KOPT-K1 (cell line): ENCODE measurements around the gene ZNF423.

Experiments used
- H3K27ac ChIP-seq: fragments of 200-600 bp; sonication (generic); 2 replicates; pipeline ENCODE4 v1.5.1; 2016; ENCODE audit warnings: antibody characterized with exemption, mild to moderate bottlenecking, low read depth, low read length; ENCODE audit not compliant: poor library complexity, severe bottlenecking
- H3K36me3 ChIP-seq: fragments of 200-600 bp; sonication (generic); 2 replicates; pipeline ENCODE4 v1.5.1; 2017; ENCODE audit warnings: antibody characterized with exemption, mild to moderate bottlenecking, low read length, moderate library complexity; ENCODE audit not compliant: insufficient read depth
- H3K9me3 ChIP-seq: fragments of 200-600 bp; sonication (generic); 2 replicates; pipeline ENCODE4 v1.5.1; 2017; ENCODE audit warnings: antibody characterized with exemption, low read length, mild to moderate bottlenecking; ENCODE audit not compliant: insufficient read depth, poor library complexity, severe bottlenecking

The ZNF423 gene

DNA sequence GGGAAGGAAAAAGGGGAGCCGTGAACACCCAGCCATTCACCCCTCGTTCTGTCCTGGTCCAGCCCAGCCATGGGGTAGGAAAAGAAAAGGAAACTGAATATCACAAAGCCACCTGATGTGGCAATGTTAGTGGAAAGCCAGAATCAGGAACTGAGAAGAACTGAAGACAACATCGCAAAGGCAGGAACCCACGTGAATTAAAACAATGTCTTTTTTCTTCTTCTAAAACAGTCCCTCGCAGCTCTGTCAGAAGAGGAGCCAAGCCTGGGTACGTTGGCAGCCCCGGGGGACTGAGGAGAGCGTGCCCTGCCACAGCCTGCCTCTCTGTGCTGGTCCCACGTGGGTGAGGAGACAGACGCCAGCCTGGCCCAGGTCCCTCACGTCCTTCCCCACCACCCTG, 55.0 kb downstream of the ZNF423 start:
- Histone ChIP-seq H3K9me3 (no peaks in the 10 kb centered on the region), H3K27ac (no peak overlapping the region), H3K36me3 (no peaks in the 10 kb centered on the region)

DNA sequence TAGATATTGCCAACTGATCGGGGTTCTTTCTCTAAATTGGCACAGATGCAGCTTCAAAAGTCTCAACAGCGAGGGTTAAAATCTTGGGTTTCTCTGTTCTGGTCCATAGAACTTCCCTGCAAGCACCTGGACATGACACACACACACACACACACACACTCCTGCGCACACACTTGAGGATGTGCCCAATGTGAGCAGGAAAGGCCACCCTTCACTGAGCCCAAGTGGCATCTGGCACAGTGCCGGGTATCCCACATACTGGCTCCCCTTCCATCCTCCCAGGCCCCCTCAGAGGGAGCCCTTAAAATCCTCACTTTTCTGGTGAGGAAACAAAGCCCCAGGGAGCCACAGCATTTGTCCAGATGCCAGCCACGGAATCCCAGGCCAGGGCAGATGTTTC, 55.5 kb downstream of the ZNF423 start:
- Histone ChIP-seq H3K36me3 (no peaks in the 10 kb centered on the region), H3K27ac (no peak overlapping the region), H3K9me3 (no peaks in the 10 kb centered on the region)

GRCh38 chr16:49799172-49799571, 56.7 kb downstream of the ZNF423 start:
- H3K9me3 ChIP-seq = no peaks in the 10 kb centered on the region
- no peak overlapping the region for H3K27ac ChIP-seq
- no peaks in the 10 kb centered on the region for H3K36me3 ChIP-seq

DNA sequence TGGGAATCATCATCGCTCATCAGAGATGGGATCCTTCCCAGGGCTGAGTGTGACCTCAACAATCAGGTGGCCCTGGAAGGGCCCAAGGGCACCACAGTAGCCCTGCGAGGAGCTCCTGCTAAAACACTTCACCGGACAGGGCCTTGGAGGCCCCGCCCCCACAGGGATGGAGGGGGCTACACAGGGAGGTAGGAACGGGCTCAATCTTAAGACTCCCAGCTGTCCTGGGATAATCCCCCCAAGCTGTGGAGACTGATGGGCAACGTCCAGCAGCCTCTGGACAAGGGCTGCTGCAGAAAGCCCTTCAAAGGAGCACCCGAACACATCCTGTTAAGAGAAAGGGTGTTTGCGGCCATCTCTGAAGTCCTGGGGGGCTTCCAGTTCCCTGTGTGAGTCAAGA, 60.4 kb downstream of the ZNF423 start:
- Histone ChIP-seq H3K36me3 (no peaks in the 10 kb centered on the region), H3K9me3 (no peaks in the 10 kb centered on the region), H3K27ac (no peak overlapping the region)

DNA sequence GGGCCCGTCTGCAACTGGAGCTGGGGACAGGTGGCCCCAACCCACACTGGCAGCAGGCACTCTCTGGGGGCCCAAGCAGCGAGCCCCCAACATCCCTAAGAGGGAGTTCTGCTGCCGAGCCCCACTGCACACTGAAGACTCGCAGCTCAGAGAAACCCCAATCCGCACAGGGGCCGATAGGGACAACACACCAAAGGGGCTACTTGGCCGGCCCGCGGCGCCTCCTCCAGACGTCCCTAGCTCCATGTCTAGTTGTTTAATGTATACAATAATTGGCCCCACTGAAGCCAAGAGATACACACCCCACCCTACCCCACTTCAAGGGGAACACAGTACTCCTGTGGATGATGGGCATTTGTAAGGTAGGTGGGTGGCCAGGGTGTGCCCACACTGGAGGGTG, 62.7 kb downstream of the ZNF423 start:
- no peak overlapping the region for H3K27ac ChIP-seq
- H3K9me3 ChIP-seq = no peaks in the 10 kb centered on the region
- no peaks in the 10 kb centered on the region for H3K36me3 ChIP-seq

GRCh38 chr16:49789616-49790015, 66.3 kb downstream of the ZNF423 start:
- Histone ChIP-seq H3K9me3 (no peaks in the 10 kb centered on the region), H3K27ac (no peak overlapping the region), H3K36me3 (no peaks in the 10 kb centered on the region)

GRCh38 chr16:49788986-49789385, 66.9 kb downstream of the ZNF423 start:
- no peak overlapping the region for H3K27ac ChIP-seq
- H3K9me3 ChIP-seq = no peaks in the 10 kb centered on the region
- no peaks in the 10 kb centered on the region for H3K36me3 ChIP-seq

- no peaks in the 10 kb centered on the region for H3K36me3 ChIP-seq
These were observed 67.3 kb downstream of the ZNF423 start for GRCh38 chr16:49788572-49788971.

DNA sequence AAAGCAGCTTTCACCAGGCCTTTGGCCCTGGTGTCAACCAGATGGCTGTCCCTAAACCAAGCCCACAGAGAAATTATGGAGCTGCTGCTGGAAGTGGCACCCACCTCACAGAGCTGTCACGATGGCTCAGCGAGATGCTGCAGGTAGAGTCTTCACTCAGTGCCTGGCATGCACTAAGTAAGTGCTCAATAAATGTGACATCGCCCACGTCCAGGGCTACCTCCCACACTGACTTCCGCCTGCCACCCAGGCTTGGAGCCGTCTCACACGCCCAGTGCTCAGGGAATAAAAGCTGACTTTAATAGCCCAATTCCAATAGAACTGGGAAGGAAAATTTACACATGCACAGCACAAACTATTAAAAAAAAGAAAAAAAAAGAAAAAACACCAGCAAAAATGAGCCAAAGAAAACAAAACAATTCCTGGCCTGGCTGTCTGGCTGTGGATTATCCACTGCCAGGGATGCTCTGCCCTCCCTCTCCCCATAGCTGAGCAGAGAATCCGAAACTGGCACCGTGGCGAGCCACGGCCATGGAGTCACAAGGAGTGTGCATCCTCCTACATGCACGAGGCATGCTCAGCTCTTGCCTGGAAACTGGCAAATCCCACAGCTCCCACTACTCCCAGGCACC, 68.9 kb downstream of the ZNF423 start:
- Histone ChIP-seq H3K27ac (no peak overlapping the region), H3K9me3 (no peaks in the 10 kb centered on the region), H3K36me3 (no peaks in the 10 kb centered on the region)

More at GRCh38 chr16:49788572-49788971, 67.3 kb downstream of the ZNF423 start:
- Histone ChIP-seq H3K9me3 (no peaks in the 10 kb centered on the region), H3K27ac (no peak overlapping the region)

DNA sequence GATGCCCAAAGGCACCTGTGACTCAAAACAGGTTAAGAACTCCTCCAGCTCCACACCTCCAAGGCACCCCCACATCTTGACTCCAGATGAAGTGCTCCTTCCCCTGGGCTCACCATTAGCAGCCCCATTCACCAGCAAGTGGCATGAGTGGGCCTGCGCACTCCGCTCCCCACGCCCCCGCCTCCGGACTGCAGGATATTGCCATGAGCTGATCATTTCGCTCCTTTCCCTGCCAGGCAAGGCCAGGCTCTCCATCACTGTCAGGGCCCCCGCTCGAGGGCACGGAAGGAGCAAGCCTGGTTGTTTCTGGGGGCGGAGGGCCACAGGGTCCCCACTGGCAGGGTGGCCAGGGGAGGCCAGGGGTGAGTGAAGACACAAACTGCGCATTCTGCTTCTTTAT, 69.9 kb downstream of the ZNF423 start:
- Histone ChIP-seq H3K36me3 (no peaks in the 10 kb centered on the region), H3K9me3 (no peaks in the 10 kb centered on the region), H3K27ac (no peak overlapping the region)

DNA sequence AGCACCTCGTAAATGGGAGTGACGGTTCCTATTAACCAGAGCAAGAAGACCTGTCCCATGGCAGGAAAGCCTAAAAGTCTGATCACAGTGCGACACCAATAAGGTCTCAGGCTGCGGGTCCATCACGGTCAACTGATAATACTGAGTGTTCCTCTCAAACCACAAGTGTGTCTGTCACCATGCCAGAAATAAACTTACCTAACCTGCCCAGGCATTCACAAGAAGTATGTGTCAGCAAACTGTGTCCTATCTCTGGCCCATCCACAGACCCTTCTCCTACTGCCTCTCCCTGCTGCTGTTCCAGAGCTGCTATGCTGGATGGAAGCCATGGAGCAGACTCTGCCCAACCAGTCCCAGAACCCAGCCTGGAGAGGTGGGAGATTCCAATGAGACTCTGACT, 73.5 kb downstream of the ZNF423 start:
- Histone ChIP-seq H3K9me3 (no peaks in the 10 kb centered on the region), H3K36me3 (no peaks in the 10 kb centered on the region), H3K27ac (no peak overlapping the region)

- Histone ChIP-seq H3K27ac (no peak overlapping the region), H3K9me3 (no peaks in the 10 kb centered on the region), H3K36me3 (no peaks in the 10 kb centered on the region)
These were observed 74.5 kb downstream of the ZNF423 start for GRCh38 chr16:49781401-49781800.

GRCh38 chr16:49780433-49780832, 75.5 kb downstream of the ZNF423 start:
- Histone ChIP-seq H3K27ac (no peak overlapping the region), H3K9me3 (no peaks in the 10 kb centered on the region), H3K36me3 (no peaks in the 10 kb centered on the region)

DNA sequence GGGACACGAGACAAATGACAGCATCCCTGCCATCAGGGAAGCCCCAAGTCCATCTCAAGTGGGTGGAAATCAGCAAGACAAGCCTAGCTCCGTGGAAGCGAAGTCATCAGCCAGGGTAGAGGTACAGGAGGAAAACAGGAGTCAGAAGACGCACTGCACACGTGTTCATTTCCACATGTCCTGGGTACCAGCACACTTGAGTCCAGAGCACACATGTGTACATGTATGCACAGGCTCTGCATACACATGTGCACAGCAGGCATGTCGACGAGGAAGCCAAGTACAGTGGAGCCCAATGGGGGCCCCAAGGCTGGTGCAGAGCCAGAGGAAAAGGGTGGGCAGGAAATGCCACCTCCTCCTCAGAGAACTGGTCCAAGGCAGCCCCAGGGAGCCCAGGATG, 75.9 kb downstream of the ZNF423 start:
- no peaks in the 10 kb centered on the region for H3K9me3 ChIP-seq
- no peak overlapping the region for H3K27ac ChIP-seq
- no peaks in the 10 kb centered on the region for H3K36me3 ChIP-seq

GRCh38 chr16:49778202-49778930, 77.5 kb downstream of the ZNF423 start:
- Histone ChIP-seq H3K27ac (no peak overlapping the region), H3K36me3 (no peaks in the 10 kb centered on the region), H3K9me3 (no peaks in the 10 kb centered on the region)

DNA sequence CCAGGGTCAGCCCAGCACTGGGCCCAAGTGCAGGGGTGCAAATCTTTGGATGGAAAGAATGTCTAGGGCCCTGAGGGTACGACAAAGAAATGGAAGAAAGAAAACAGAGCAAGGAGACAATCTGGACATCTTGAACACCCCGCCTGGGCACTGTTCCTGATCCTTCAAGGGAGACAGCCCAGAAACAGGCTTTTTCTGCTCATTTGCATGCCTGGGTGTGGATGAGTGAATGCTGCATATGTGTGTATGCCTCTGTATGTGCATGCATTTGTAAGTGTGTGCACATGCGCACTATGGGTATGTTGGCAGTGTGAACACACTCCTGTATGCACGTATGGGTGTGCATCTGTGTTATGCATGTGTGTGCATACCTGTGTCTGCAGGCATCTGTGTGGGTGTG, 79.2 kb downstream of the ZNF423 start:
- Histone ChIP-seq H3K36me3 (no peaks in the 10 kb centered on the region), H3K9me3 (no peaks in the 10 kb centered on the region), H3K27ac (no peak overlapping the region)
